Dendritic cell treated with granulocyte-macrophage colony-stimulating factor and Interleukin-4, amounts not matched to agents 40 ng/mL and 50 ng/mL, for 4 days (primary cell): ENCODE results near the gene PHACTR1.

Experiments
- H3K27ac Mint-ChIP-seq: one replicate; pipeline ENCODE4 v1.8.0; 2022; ENCODE audit warnings: mild to moderate bottlenecking, mixed read lengths
- H3K27me3 Mint-ChIP-seq: one replicate; pipeline ENCODE4 v1.8.0; 2022; ENCODE audit warnings: mild to moderate bottlenecking, mixed read lengths
- H3K36me3 Mint-ChIP-seq: one replicate; pipeline ENCODE4 v1.8.0; 2022; ENCODE audit warnings: low read depth, mixed read lengths
- H3K4me1 Mint-ChIP-seq: one replicate; pipeline ENCODE4 v1.8.0; 2022; ENCODE audit warnings: low read depth, mixed read lengths
- H3K4me3 Mint-ChIP-seq: one replicate; pipeline ENCODE4 v1.8.0; 2022; ENCODE audit warnings: mild to moderate bottlenecking, moderate library complexity, mixed read lengths
- H3K9me3 Mint-ChIP-seq: one replicate; pipeline ENCODE4 v1.8.0; 2022; ENCODE audit warnings: mixed read lengths
- intact Hi-C: fragments of 100-400 bp; cut with micrococcal nuclease; formaldehyde crosslinking; loops from one replicate; pipeline ENCODE4 v1.15.0; 2022

The PHACTR1 gene

GRCh38 chr6:13290335-13290734 is 573.8 kb downstream of the PHACTR1 start:
- intact Hi-C loops = no loop called here
- Mint-ChIP-seq H3K4me3 (no peak overlapping the region), H3K9me3 (no peaks in the 10 kb centered on the region), H3K36me3 (peaks cover 82% of the 10 kb centered on the region), H3K27me3 (peaks cover 7% of the 10 kb centered on the region), H3K4me1 (peaks cover 46% of the 10 kb centered on the region), H3K27ac (no peak overlapping the region)

GRCh38 chr6:13292774-13293173 is 576.2 kb downstream of the PHACTR1 start:
- H3K36me3 Mint-ChIP-seq = peaks cover 78% of the 10 kb centered on the region
- H3K4me1 Mint-ChIP-seq = peaks cover 27% of the 10 kb centered on the region
- peaks cover 12% of the 10 kb centered on the region for H3K27me3 Mint-ChIP-seq
- intact Hi-C loops = no loop called here
- no peak overlapping the region for H3K4me3 Mint-ChIP-seq
- H3K9me3 Mint-ChIP-seq = no peaks in the 10 kb centered on the region
- no peak overlapping the region for H3K27ac Mint-ChIP-seq

- Mint-ChIP-seq H3K36me3 (peaks cover 78% of the 10 kb centered on the region), H3K27ac (peak overlapping the region; percentile 24), H3K27me3 (peaks cover 13% of the 10 kb centered on the region), H3K4me1 (peaks cover 21% of the 10 kb centered on the region), H3K4me3 (no peak overlapping the region), H3K9me3 (no peaks in the 10 kb centered on the region)
- intact Hi-C loops = no loop called here
Measured at GRCh38 chr6:13294499-13295069, 578.0 kb downstream of the PHACTR1 start.

GRCh38 chr6:13295576-13295975 is 579.0 kb downstream of the PHACTR1 start:
- intact Hi-C loops = no loop called here
- H3K9me3 Mint-ChIP-seq = no peaks in the 10 kb centered on the region
- peaks cover 18% of the 10 kb centered on the region for H3K27me3 Mint-ChIP-seq
- peaks cover 21% of the 10 kb centered on the region for H3K4me1 Mint-ChIP-seq
- no peak overlapping the region for H3K4me3 Mint-ChIP-seq
- no peak overlapping the region for H3K27ac Mint-ChIP-seq
- peaks cover 81% of the 10 kb centered on the region for H3K36me3 Mint-ChIP-seq

- Mint-ChIP-seq H3K27ac (peak overlapping the region; percentile 39), H3K9me3 (no peaks in the 10 kb centered on the region), H3K4me1 (peaks cover 23% of the 10 kb centered on the region), H3K4me3 (no peak overlapping the region), H3K36me3 (peaks cover 87% of the 10 kb centered on the region), H3K27me3 (peaks cover 27% of the 10 kb centered on the region)
- intact Hi-C loops = no loop called here
Measured at GRCh38 chr6:13296536-13296997, 580.0 kb downstream of the PHACTR1 start.

- Mint-ChIP-seq H3K27me3 (peaks cover 27% of the 10 kb centered on the region), H3K36me3 (peaks cover 83% of the 10 kb centered on the region), H3K27ac (no peak overlapping the region), H3K4me3 (no peak overlapping the region), H3K9me3 (no peaks in the 10 kb centered on the region), H3K4me1 (peaks cover 31% of the 10 kb centered on the region)
- intact Hi-C loops = no loop called here
Measured at GRCh38 chr6:13297391-13297790, 580.8 kb downstream of the PHACTR1 start.

- peaks cover 73% of the 10 kb centered on the region for H3K36me3 Mint-ChIP-seq
- peaks cover 28% of the 10 kb centered on the region for H3K27me3 Mint-ChIP-seq
- H3K27ac Mint-ChIP-seq = no peak overlapping the region
- no peak overlapping the region for H3K4me3 Mint-ChIP-seq
- intact Hi-C loops = no loop called here
- H3K4me1 Mint-ChIP-seq = peaks cover 41% of the 10 kb centered on the region
- no peaks in the 10 kb centered on the region for H3K9me3 Mint-ChIP-seq
Measured at GRCh38 chr6:13298446-13298845, 581.9 kb downstream of the PHACTR1 start.

GRCh38 chr6:13299403-13299821 is 582.8 kb downstream of the PHACTR1 start:
- Mint-ChIP-seq H3K4me3 (no peak overlapping the region), H3K36me3 (peaks cover 64% of the 10 kb centered on the region), H3K9me3 (no peaks in the 10 kb centered on the region), H3K4me1 (peaks cover 44% of the 10 kb centered on the region), H3K27ac (no peak overlapping the region), H3K27me3 (peaks cover 31% of the 10 kb centered on the region)
- intact Hi-C loops = no loop called here

GRCh38 chr6:13299918-13300317 is 583.4 kb downstream of the PHACTR1 start:
- H3K9me3 Mint-ChIP-seq = no peaks in the 10 kb centered on the region
- H3K4me1 Mint-ChIP-seq = peaks cover 43% of the 10 kb centered on the region
- H3K4me3 Mint-ChIP-seq = no peak overlapping the region
- H3K27me3 Mint-ChIP-seq = peaks cover 29% of the 10 kb centered on the region
- intact Hi-C loops = loop anchor here (5.0 kb wide), 1 partner anchor 43 kb away; no protein-coding TSS in a partner anchor
- H3K36me3 Mint-ChIP-seq = peaks cover 59% of the 10 kb centered on the region
- no peak overlapping the region for H3K27ac Mint-ChIP-seq

- Mint-ChIP-seq H3K27ac (no peak overlapping the region), H3K27me3 (peaks cover 25% of the 10 kb centered on the region), H3K4me3 (no peak overlapping the region), H3K9me3 (no peaks in the 10 kb centered on the region), H3K4me1 (peaks cover 37% of the 10 kb centered on the region), H3K36me3 (peaks cover 53% of the 10 kb centered on the region)
- intact Hi-C loops = loop anchor here (5.0 kb wide), 1 partner anchor 44 kb away; no protein-coding TSS in a partner anchor
Measured at GRCh38 chr6:13300643-13301590, 584.4 kb downstream of the PHACTR1 start.

- peak overlapping the region; percentile 88 for H3K27ac Mint-ChIP-seq
- H3K9me3 Mint-ChIP-seq = no peaks in the 10 kb centered on the region
- peaks cover 44% of the 10 kb centered on the region for H3K36me3 Mint-ChIP-seq
- intact Hi-C loops = loop anchor here (2.0 to 5.0 kb wide), 2 partner anchors 27 to 45 kb away; partner anchors contain the start of gene TBC1D7
- peaks cover 20% of the 10 kb centered on the region for H3K27me3 Mint-ChIP-seq
- H3K4me1 Mint-ChIP-seq = peaks cover 37% of the 10 kb centered on the region
- H3K4me3 Mint-ChIP-seq = peak overlapping the region; percentile 58
Measured at GRCh38 chr6:13302291-13302690, 585.7 kb downstream of the PHACTR1 start.

GRCh38 chr6:13302751-13303667 is 586.4 kb downstream of the PHACTR1 start:
- peaks cover 41% of the 10 kb centered on the region for H3K36me3 Mint-ChIP-seq
- peaks cover 42% of the 10 kb centered on the region for H3K4me1 Mint-ChIP-seq
- intact Hi-C loops = loop anchor here (1.0 to 5.0 kb wide), 3 partner anchors 26 to 46 kb away; partner anchors contain the start of gene TBC1D7
- H3K27me3 Mint-ChIP-seq = peaks cover 20% of the 10 kb centered on the region
- peak overlapping the region; percentile 58 for H3K4me3 Mint-ChIP-seq
- H3K9me3 Mint-ChIP-seq = no peaks in the 10 kb centered on the region
- peak overlapping the region; percentile 88 for H3K27ac Mint-ChIP-seq

GRCh38 chr6:13303668-13304017 is 587.1 kb downstream of the PHACTR1 start:
- H3K4me3 Mint-ChIP-seq = no peak overlapping the region
- peaks cover 38% of the 10 kb centered on the region for H3K36me3 Mint-ChIP-seq
- intact Hi-C loops = loop anchor here (1.0 to 5.0 kb wide), 3 partner anchors 25 to 46 kb away; partner anchors contain the start of gene TBC1D7
- H3K27ac Mint-ChIP-seq = peak overlapping the region; percentile 88
- peaks cover 20% of the 10 kb centered on the region for H3K27me3 Mint-ChIP-seq
- peaks cover 46% of the 10 kb centered on the region for H3K4me1 Mint-ChIP-seq
- H3K9me3 Mint-ChIP-seq = no peaks in the 10 kb centered on the region
